Eye (tissue), 1 donor: ENCODE results near the gene CD8B.
"Not testable (repeated sequence)": the region's sequence is repeated elsewhere in the genome, so short reads cannot be mapped to it uniquely, and the experiment has no call there.

Experiments used
- DNase-seq: peaks from one replicate; pipeline ENCODE4 v3.0.0-alpha.2; 2015

The CD8B gene

GRCh38 chr2:86835548-86835889 lies 26.2 kb downstream of the CD8B start:
- DNase-seq: not testable (repeated sequence)

DNA sequence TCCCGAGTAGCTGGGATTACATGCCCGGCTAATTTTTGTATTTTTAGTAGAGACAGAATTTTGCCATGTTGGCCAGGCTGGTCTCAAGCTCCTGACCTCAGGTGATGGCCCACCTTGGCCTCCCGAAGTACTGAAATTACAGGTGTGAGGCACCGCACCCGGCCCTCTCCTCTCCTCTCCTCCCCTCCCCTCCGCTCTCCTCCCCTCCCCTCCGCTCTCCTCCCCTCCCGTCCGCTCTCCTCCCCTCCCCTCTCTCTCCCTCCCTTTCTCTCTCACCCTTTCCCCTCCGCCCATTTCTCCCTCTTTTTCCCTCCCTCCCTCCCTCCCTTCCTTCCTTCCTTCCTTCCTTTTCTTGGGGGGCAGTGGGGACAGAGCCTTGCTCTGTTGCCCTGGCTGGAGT lies 28.4 kb downstream of the CD8B start:
- no peak for DNase-seq

DNA sequence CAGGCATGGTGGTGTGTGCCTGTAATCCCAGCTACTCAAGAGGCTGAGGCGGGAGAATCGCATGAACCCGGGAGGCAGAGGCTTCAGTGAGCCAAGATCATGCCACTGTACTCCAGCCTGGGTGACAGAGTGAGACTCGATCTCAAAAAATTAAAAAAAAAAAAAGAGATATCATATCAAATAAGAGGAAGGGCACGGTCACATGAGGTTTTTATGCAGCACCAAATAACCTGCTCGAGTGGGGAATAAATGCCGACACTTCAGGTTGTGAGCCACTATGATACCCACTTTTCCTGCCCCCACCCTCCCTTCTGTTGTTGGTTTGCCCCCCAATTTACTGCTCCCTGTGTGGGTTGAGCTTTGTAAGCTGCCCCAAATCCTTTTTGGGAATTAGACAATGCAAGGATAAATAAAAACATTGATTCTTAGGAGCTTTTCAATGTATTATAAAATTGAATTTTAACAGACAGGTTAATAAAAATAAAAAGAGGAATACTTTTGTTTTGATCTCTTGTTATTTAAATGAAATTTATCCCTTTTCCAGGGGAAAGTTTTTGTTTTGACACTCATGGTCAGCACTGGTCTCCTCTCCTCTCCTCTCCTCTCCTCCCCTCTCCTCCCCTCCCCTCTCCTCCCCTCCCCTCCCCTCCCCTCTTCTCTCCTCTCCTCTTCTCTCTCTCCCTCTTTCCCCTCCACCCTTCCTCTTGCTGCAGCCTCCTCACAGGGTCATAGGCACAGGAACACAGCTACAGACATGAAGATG lies 29.2 kb downstream of the CD8B start:
- DNase-seq: no peak

GRCh38 chr2:86831537-86831936 lies 30.1 kb downstream of the CD8B start:
- DNase-seq: no peak

- no peak for DNase-seq
Measured at GRCh38 chr2:86826951-86827350, 34.7 kb downstream of the CD8B start.

DNA sequence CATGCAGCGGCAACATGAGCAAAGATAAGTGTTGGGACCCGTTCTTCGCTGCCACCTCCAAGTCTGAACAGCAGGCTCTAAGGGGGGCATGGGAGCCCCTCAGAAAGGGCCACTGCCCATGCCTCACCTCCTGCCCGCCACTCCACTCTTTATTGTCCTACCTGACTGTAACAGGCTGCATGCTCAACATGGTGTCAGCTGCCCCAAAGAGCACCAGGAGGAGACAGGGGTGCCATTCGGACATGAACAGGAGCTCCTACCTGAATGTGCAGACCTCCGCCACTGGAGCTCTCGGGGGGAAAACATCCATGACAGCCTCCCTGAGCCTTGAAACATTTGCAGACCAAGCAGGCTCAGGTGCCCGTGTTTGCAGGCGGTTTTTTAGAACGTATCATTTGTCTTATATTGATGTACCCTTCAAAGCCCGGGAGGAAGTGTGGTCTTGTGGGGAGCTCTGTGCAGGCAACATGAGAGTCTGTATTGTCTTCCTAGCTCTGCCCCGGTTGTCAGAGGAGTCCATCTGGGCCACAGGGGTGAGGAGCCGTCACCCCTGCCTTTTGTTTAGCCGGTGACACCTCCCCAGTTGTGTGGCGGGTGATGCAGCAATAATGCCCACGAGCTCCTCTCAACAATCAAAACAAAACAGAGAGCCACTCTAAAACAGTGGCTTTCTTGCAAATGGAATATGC lies 35.8 kb downstream of the CD8B start:
- no peak for DNase-seq

DNA sequence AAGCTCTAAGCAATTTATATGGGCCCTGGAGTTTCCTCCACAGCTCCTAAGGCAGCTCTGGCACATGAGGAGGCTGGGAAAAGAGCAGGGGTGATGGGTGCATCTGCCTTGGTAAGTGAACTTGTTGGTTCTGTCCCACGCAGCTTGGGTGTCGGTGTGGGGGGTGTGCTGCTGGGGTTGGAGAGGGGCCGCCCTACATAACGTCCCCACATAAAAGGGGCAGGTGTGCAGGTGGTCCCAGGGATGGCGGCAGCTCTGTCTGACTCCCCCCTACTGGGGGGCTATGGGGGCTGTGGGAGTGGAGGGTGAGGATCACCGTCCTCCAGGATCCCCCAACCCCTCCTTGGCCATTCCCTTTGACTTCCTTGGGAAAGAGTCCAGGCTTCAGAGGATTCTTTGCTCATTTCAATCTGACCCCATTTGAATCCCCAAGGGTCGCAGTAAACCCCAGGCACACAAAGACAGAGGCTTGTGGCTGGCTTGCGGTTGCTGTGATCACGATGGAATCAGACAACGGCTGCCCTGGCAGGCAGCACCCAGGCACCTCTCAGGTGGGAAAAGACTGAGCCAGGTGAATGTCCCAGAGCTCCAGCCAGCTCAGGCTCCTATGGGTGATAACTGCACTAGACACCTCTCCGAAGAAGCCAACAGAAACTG lies 36.5 kb downstream of the CD8B start:
- no peak for DNase-seq

DNA sequence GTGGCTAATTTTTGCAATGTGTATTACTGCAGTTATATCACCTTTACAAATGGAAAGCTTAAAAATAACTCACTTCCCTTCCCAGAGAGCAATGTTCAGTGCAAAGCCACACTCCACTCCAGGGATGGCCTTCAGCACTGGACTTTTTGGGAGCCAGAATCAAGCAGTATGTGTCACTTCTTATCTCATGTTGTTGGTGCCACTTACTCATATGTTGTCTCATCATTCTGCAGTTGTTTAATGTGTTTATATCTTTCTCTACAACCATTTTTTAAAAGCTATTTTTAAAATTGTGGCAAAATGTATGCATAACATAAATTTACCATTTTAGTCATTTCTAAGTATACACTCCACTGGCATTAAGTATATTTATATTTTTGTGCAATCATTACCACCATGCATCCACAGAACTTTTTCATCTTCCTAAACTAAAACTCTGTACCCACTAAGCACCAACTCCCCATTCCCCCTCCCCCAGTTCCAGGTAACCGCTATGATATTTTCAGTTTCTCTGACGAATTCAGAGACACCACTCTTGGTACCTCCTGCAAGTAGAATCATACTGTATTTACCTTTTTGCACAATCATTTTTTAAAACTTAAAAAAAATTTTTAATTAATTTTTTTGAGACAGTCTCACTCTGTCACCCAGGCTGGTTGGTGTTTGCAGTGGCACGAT lies 38.9 kb downstream of the CD8B start:
- no peak for DNase-seq

DNA sequence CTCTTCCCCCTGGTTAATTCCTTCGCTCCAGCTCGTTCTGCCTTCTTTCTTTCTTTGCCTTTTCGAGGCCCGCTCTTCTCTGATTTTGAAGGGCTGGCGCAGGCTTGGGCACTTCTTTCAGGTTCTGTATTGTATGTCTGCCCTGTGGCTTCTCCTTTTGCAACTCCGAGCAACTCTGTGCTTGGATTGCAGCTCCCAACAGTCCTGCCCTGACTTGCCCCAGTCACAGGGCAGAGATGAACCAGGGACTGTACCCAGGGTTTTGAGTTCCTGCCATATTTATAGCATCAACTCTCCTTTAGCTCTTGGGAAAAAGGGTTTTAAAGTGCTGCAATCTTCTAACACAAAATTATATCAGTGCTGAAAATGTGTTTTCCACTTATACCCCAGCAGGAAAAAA lies 39.8 kb downstream of the CD8B start:
- DNase-seq: no peak

DNA sequence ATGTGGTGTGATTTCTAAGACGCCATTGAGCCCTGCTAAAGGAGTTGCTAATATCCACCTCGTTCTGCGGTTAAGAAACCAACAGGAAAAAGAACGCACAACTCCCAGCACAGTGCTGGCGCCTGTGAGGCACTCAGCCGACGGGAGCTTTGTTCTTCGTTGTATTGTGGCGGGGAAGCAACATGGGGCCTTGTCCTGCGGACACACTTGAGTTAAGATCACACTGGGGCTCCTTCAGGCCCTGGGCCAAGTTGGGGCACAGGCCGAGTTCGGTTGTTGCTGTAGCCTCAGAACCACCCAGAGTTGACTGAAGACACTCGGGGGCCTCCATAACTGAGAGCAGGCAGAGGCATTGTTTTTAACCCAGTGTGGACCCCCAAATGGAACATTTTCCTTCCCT lies 40.4 kb downstream of the CD8B start:
- DNase-seq: no peak

GRCh38 chr2:86818957-86819356 lies 42.7 kb downstream of the CD8B start:
- DNase-seq: no peak

DNA sequence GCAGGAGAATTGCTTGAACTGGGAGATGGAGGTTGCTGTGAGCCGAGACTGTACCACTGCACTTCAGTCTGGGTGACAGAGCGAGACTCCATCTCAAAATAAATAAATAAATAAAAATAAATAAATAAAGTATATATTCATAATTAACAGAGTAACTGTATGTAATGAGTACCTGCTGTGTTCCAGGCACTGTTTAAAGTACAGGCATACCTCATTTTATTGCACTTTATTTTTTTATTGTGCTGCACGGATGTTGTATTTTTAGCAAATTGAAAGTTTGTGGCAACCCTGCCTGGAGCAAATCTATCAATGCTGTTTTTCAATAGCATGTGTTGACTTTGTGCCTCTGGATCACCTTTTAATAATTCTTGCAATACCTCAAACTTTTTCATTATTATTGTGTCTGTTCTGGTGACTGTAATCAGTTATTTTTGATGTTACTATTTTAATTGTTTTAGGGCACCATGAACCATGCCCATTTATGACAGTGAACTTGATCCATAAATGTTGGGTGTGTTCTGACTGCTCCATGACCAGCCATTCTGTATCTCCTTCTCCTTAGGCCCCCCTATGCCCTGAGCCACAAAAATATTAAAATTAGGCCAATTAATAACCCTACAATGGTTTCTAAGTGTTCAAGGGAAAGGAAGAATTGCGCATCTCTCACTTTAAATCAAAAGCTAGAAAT lies 43.4 kb downstream of the CD8B start:
- no peak for DNase-seq

DNA sequence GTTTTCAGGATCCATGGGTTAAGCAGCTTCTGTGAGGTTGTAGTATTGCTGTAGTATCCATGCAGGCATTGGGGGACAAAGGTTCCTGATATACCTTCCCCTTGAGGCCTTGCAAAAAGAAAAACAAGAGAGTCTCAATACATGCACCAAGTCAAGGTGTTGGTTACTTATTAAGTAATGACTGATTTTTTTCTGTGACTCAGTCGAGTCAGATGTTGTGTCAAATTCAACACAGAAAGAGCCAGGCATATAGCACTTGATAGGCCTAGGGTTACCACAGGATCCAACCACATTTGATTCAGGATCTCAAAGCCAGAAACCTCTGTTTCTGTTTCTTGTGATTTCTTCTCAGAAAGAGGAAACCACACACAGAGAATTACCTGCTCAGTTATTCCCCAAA lies 46.1 kb downstream of the CD8B start:
- DNase-seq: no peak

GRCh38 chr2:86809481-86810121 lies 52.1 kb downstream of the CD8B start:
- peak; percentile 36 for DNase-seq

- peak; percentile 96 for DNase-seq
Measured at GRCh38 chr2:86808315-86809161, 53.1 kb downstream of the CD8B start.

GRCh38 chr2:86807468-86808275 lies 54.0 kb downstream of the CD8B start:
- DNase-seq: peak; percentile 82

DNA sequence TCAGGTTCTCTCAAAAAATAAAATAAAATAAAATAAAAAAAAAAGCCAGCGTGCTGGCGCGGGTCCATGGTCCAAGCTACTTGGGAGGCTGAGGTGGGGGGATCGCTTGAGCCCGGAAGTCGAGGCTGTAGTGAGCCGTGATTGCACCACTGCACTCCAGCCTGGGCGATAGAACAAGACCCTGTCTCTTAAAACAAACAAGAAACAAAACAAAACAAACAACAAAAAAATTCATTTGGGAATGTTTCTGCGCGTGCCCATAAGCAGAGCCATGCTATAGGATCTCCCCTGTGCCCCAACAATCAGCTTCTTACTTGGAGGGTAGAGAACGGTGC lies 54.6 kb downstream of the CD8B start:
- DNase-seq: no peak

GRCh38 chr2:86806059-86806857 lies 55.4 kb downstream of the CD8B start:
- no peak for DNase-seq

DNA sequence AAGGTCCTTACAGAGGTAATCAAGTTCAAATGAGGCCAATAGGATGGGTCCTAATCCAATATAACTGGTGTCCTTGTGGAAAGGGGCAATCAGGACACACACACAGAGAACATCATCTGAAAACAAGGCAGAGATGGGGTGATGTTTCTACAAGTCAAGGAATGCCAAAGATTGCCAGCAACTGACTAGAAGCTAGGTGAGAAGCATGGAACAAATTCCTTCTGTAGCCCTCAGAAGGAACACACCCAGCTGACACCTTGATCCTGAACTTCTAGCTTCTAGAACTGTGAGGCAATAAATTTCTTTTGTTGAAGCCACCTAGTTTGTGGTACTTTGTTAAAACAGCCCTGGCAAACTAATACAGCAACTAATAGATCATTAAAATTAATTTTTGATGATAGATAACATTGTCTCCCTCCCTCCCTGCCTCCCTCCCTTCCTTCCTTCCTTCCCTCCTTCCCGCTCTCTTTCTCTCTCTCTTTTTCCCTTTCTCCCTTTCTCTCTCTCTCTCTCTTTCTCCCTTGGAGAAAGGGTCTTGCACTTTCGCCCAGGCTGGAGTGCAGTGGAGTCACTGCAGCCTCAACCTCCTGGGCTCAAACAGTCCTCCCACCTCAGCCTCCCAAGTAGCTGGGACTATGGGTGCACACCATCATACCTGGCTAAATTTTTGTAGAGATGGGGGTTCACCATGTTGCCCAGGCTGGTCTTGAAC lies 60.7 kb downstream of the CD8B start:
- no peak for DNase-seq
